Measurements from ENCODE around the gene SEMA4D.

DNA sequence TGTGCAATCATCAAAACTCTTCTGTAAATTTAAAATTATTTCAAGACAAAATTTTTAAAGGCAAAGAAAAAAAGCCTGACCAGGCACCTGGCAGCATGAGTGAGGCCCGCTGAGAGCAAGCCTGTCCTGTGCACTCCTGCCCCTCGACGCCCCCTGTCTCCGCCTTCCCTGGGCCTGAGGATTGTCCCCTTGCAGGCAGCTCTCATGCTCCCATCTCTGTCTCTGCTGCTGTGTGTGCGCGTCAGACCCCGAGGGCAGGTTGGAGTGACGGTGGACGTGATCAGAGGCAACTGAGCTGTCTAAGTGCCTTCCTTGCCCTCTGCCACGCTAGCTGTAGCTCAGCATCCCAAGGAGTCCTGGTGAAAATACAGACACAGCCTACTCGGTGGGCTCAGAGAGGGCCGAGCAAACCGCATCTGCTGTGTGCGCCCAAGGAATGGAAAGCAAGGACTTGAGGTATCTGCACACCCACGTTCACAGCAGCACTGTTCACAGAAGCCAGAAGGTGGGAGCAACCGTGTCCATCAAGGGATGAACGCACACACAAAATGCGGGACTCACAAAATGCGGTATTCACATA lies 114.1 kb downstream of the SEMA4D start:
- no peak for TF ChIP-seq ZNF713 (CRISPR knock-in tag; IDR thresholded peaks at IDR 0.05)
- TF ChIP-seq, protein P1, sequence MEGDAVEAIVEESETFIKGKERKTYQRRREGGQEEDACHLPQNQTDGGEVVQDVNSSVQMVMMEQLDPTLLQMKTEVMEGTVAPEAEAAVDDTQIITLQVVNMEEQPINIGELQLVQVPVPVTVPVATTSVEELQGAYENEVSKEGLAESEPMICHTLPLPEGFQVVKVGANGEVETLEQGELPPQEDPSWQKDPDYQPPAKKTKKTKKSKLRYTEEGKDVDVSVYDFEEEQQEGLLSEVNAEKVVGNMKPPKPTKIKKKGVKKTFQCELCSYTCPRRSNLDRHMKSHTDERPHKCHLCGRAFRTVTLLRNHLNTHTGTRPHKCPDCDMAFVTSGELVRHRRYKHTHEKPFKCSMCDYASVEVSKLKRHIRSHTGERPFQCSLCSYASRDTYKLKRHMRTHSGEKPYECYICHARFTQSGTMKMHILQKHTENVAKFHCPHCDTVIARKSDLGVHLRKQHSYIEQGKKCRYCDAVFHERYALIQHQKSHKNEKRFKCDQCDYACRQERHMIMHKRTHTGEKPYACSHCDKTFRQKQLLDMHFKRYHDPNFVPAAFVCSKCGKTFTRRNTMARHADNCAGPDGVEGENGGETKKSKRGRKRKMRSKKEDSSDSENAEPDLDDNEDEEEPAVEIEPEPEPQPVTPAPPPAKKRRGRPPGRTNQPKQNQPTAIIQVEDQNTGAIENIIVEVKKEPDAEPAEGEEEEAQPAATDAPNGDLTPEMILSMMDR (CRISPR knock-in tag; IDR thresholded peaks at IDR 0.05), result no peak
- no peak for TF ChIP-seq ZNF10 (CRISPR knock-in tag; IDR thresholded peaks at IDR 0.05; ENCODE audit: borderline replicate concordance, low read depth)
- TF ChIP-seq KLF16 (CRISPR knock-in tag; IDR thresholded peaks at IDR 0.05), result no peak
- TF ChIP-seq ZNF44 (CRISPR knock-in tag; IDR thresholded peaks at IDR 0.05), result no peak
- TF ChIP-seq TSC22D2 (CRISPR knock-in tag; IDR thresholded peaks at IDR 0.05; ENCODE audit: borderline replicate concordance), result no peak
- no peak for TF ChIP-seq KMT2B (CRISPR knock-in tag; IDR thresholded peaks at IDR 0.05)
- no peak for TF ChIP-seq FOXM1 (CRISPR knock-in tag; IDR thresholded peaks at IDR 0.05)
- no peak for TF ChIP-seq NFKBIZ (CRISPR knock-in tag; IDR thresholded peaks at IDR 0.05)
